GM20000 (cell line): ENCODE data around the gene CDA.

Experiments used
- DNase-seq: peaks from one replicate; pipeline ENCODE4 v3.0.0; 2012; ENCODE audit warnings: low spot score
- TF ChIP-seq, protein P1 (sequence below): IDR thresholded peaks from 2 replicates; pipeline ENCODE4 v1.5.1; 2012; ENCODE audit warnings: mild to moderate bottlenecking, control low read depth; ENCODE audit errors: extremely low read depth, missing control alignments

Gene CDA

DNA sequence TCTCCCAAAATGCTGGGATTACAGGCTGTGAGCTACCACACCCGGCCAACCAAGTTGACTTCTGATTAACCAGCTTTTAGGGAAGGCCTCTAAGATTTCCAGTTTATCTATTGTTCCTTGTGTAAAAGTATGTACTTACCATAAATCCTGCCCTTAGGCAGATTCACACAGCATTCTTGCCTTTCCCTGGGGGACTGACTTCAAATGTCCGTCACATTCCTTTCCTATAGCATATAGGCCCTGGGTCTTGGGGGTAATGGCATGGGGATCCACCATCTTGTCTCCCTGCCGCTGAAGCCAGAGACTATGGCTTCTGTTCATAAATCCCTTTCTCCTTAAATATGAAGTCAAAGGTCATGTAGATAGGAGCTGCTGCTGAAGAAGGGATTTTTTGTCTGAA is 43.5 kb downstream of the CDA start:
- no peak for DNase-seq

DNA sequence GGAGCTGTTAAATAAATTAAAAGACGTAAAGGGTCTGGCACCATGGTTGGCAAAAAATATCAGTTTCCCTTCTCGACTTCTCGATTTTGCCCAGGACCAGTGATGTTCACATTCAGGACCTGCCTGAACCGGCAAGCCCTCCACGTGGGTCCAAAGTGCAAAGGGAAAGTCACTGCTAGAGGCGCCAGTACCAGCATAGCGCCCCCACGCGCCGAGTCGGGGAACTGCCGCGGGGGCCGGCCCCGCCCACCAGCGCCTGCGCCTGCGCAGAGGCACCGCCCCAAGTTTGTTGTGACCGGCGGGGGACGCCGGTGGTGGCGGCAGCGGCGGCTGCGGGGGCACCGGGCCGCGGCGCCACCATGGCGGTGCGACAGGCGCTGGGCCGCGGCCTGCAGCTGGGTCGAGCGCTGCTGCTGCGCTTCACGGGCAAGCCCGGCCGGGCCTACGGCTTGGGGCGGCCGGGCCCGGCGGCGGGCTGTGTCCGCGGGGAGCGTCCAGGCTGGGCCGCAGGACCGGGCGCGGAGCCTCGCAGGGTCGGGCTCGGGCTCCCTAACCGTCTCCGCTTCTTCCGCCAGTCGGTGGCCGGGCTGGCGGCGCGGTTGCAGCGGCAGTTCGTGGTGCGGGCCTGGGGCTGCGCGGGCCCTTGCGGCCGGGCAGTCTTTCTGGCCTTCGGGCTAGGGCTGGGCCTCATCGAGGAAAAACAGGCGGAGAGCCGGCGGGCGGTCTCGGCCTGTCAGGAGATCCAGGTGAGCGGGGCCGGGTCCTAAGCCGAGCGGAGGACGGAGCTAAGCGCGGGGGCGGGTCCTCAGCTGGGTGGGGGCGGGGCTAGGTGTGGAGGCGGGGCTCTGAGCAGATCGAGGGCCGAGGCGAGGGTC is 44.5 kb downstream of the CDA start, which contains the start of gene PINK1:
PINK1 (plus strand) TSS at position 269 of the 875 bp plus-strand sequence; CDS start at position 360, 91 bp downstream.
- peak; percentile 93 for DNase-seq
- TF ChIP-seq, protein P1, sequence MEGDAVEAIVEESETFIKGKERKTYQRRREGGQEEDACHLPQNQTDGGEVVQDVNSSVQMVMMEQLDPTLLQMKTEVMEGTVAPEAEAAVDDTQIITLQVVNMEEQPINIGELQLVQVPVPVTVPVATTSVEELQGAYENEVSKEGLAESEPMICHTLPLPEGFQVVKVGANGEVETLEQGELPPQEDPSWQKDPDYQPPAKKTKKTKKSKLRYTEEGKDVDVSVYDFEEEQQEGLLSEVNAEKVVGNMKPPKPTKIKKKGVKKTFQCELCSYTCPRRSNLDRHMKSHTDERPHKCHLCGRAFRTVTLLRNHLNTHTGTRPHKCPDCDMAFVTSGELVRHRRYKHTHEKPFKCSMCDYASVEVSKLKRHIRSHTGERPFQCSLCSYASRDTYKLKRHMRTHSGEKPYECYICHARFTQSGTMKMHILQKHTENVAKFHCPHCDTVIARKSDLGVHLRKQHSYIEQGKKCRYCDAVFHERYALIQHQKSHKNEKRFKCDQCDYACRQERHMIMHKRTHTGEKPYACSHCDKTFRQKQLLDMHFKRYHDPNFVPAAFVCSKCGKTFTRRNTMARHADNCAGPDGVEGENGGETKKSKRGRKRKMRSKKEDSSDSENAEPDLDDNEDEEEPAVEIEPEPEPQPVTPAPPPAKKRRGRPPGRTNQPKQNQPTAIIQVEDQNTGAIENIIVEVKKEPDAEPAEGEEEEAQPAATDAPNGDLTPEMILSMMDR: peak; percentile 94

More for the DNA sequence above, 43.5 kb downstream of the CDA start:
- TF ChIP-seq, protein P1: no peak

DNA sequence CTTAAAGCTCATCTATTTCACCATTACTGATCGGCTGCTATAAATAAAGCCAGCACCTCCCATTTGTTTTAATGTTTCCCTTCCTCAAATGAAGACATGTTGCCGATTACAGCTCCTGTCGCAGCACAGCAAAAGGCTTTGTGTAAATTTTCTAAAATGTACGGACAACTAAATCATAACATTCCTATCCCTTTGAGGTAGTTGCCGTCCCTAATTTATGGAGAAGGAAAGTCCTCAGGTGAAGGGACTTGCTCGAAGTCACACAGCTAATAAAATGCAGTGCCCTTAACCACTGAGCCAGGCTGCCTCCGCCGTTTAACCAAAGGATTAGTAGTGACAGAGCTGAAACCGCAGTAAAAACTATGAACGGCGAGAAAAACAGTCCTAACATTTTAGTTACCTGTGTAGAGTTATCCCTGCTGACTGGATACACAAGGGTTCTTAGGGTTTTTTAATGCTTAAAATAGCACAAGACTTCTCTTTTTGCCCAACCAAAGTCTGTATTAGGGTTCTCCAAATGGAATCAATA is 45.2 kb downstream of the CDA start:
- DNase-seq: no peak
- TF ChIP-seq, protein P1: no peak

DNA sequence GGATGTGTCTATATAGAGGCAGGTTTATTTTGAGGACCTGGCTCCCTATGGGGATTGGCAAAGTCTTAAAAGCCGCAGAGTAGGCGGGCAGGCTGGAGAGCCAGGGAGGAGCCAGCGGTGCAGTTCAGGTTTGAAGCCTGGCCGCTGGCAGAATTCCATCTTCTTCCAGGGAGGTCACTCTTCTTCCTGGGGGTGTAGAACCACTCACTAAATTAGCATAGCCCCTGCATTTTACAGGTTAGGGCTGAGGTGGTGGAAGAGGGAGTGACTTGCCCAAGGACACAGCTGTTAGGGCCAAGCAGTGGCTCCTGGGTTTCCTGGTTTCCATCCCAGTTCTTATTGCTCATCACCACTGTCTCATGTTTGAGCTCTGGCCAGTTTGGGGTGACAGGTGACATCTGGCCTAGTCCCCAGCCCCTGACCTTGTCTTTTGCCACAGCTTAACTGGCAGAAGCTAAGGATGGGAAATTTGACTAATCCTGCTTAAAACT is 45.7 kb downstream of the CDA start:
- DNase-seq: no peak
- TF ChIP-seq, protein P1: no peak

DNA sequence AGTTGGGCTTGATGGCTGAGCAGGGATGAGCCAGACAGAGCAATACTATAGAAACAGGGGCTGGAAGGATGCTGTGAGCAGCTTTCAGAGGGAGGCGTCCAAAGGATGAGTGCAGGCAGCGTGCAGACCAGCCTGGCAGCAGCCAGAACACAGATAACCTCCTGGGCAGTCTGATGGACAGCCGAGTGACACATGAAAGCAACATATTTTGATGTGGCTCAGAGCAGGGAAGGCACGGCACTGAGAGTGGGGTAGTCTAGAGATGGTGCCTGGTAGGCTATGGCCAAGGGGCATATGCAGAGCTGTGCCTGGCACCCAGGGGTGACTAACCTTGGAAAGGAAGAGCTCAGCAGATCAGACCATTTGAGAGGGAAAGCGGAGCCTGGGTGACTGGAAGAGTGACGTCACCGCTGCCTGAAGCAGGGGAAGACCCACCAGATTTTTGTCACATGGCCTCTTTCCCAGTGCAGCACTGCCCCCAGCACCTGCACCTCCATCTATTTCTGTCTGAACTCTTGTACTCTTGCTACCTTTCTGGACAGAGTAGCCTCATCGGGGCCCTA is 48.0 kb downstream of the CDA start:
- TF ChIP-seq, protein P1: no peak

DNA sequence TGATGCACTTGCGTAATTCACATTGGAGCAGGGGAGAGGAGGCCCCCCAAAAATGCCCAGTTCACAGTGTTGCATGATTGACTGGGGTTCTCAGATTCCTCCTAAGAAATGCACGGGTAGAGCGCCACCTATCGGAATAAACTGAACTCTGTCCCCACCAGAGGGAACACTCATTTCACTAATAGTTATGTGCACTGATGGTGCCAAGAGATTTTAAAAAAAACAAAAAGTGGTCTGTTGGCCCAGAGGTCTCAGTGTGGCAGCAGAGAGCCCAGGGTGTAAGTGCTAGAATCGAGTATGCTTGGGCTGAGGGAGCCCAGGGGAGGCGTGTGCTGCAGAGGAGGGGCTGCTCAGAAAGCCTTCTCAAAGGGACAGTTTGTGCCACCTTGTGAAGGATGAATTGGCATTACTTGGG is 51.3 kb downstream of the CDA start:
- DNase-seq: peak; percentile 76
- TF ChIP-seq, protein P1: peak; percentile 63

More for the DNA sequence above, 48.0 kb downstream of the CDA start:
- DNase-seq: no peak

DNA sequence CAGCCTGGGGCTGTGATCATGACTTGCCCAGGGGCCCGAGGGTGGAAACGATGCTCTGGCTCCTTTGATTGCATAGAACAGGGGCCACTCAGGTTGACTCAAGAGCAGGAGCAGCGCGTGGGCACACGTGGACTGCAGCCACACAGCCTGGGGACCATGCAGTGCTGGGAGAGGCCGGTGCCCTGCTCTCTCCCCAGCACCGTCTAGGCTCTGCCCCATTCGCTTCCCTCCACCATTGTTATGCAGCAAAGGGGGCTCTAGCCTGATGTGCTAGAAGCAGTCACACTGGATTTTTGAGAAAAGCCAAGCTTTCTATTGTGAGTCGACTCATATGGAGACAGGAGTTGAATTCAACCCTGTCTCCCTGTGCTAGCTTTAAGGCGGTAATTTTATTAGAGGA is 53.1 kb downstream of the CDA start:
- DNase-seq: no peak
- TF ChIP-seq, protein P1: no peak
